HG02588 (cell line): ENCODE results near the gene TUBA3D.
"Not testable (repeated sequence)": the region's sequence is repeated elsewhere in the genome, so short reads cannot be mapped to it uniquely, and the experiment has no call there.

Experiments
- ATAC-seq: cut with Tn5 transposase; IDR thresholded peaks from one replicate; pipeline ENCODE4 v1.9.1; 2021; ENCODE audit warnings: mild to moderate bottlenecking, moderate library complexity; ENCODE audit not compliant: unreplicated experiment

The TUBA3D gene

GRCh38 chr2:131483981-131484820 lies 8.3 kb downstream of the TUBA3D start:
- not testable (repeated sequence) for ATAC-seq

- ATAC-seq = not testable (repeated sequence)
Measured at GRCh38 chr2:131484906-131485460, 9.1 kb downstream of the TUBA3D start.

- ATAC-seq = not testable (repeated sequence)
Measured at GRCh38 chr2:131486201-131486902, 10.4 kb downstream of the TUBA3D start.

- ATAC-seq = no peak
Measured at GRCh38 chr2:131488306-131489205, 12.6 kb downstream of the TUBA3D start.

- ATAC-seq = not testable (repeated sequence)
Measured at GRCh38 chr2:131490616-131491468, 14.9 kb downstream of the TUBA3D start.

- not testable (repeated sequence) for ATAC-seq
Measured at GRCh38 chr2:131491469-131491836, 15.5 kb downstream of the TUBA3D start.

- peak; percentile 12 for ATAC-seq
Measured at GRCh38 chr2:131492015-131492417, 16.1 kb downstream of the TUBA3D start, which contains the start of gene MZT2A. MZT2A (minus strand) TSS chr2:131492397; CDS start chr2:131492376, 21 bp downstream.

GRCh38 chr2:131492418-131493198 lies 16.7 kb downstream of the TUBA3D start:
- peak; percentile 67 for ATAC-seq

- ATAC-seq = peak; percentile 27
Measured at GRCh38 chr2:131493199-131493968, 17.5 kb downstream of the TUBA3D start.

GRCh38 chr2:131495506-131495905 lies 19.6 kb downstream of the TUBA3D start:
- ATAC-seq = not testable (repeated sequence)

GRCh38 chr2:131498321-131498973 lies 22.5 kb downstream of the TUBA3D start:
- ATAC-seq = peak; percentile 98

- not testable (repeated sequence) for ATAC-seq
Measured at GRCh38 chr2:131503587-131503986, 27.7 kb downstream of the TUBA3D start.

- ATAC-seq = not testable (repeated sequence)
Measured at GRCh38 chr2:131504082-131504750, 28.3 kb downstream of the TUBA3D start.

- no peak for ATAC-seq
Measured at GRCh38 chr2:131509615-131510014, 33.7 kb downstream of the TUBA3D start.

- ATAC-seq = not testable (repeated sequence)
Measured at GRCh38 chr2:131511291-131511968, 35.5 kb downstream of the TUBA3D start.
